GM18873 (cell line): Measurements from ENCODE around the gene ATP5PO.

Experiments
- ATAC-seq: cut with Tn5 transposase; IDR thresholded peaks from one replicate; pipeline ENCODE4 v1.9.1; 2021; ENCODE audit warnings: mild to moderate bottlenecking, moderate library complexity, moderate number of reproducible peaks; ENCODE audit not compliant: unreplicated experiment, low FRiP score

Gene ATP5PO

DNA sequence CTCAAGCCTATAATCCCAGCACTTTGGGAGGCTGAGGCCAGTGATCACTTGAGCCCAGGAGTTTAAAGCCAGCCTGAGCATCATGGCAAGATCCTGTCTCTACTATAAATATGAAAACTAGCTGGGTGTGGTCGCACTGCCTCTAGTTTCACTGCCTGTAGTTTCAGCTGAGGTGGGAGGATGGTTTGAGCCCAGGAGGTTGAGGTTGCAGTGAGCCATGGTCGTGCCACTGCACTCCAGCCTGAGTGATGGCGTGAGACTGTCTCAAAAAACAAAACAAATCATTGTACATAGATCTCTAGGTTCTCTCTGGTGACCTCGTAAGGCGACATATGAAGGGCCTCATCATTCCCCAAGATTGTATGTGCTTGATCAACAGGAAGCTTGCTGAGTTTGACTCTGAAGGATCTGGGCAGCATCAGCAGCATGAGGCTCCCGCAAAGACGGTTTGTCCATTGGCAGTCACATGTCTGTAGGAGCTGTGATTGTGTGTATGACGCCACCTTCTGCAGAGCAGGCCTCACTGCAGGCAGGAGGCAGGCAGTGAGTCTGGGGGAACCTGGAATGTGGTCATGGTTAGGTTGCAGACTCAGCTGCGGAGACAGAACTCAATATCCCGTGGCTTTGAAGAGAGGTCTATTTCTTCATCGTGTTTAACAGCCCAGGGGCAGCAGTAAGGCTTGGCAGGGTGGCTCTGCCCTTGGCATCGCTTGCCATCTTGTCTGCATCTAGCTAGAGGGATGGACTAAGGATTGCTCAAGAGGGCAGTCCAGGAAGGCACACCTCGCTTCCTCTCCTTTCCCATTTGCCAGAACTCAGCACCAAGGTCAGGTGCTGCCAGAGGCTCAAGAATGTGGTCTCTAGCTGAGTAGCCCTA lies 14.0 kb downstream of the ATP5PO start:
- ATAC-seq = no peak

DNA sequence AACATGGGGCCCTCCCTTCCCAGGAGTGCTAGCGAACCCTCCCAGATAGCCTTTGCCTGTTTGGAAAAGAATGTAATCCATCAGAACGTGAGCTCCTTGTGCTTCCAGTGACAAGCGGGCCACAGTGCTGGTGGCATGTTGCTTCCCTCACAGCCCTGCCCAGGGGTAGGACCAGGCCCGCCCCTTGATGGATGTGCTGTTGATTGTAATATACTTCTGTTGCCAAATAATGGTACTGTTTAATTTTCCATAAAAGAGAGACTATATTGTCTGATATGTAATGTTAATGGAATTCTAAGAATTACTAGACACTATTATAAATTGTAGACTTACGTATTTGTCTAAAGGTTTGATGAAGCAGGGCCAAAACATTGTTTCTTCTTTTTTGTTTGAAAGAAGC lies 16.4 kb downstream of the ATP5PO start:
- no peak for ATAC-seq

DNA sequence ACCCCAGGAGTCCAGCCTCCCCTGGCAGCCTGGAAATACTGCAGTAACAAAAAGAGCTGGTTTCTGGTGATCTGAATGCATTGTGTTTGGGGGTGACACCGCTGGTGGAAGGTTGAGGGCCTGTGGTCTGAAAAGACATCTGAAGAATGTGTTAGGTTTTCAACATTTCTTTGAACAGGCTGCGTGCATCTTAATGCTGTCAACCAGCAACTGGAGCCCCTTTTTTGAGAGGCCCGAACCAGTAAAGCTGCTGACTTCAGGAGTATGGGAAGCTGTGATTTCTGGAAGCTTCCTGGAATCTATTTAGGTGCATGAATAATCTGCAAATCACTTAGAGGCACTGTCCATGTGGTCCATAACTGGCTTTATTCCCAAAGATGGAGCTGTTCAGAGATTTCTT lies 17.0 kb downstream of the ATP5PO start:
- no peak for ATAC-seq

DNA sequence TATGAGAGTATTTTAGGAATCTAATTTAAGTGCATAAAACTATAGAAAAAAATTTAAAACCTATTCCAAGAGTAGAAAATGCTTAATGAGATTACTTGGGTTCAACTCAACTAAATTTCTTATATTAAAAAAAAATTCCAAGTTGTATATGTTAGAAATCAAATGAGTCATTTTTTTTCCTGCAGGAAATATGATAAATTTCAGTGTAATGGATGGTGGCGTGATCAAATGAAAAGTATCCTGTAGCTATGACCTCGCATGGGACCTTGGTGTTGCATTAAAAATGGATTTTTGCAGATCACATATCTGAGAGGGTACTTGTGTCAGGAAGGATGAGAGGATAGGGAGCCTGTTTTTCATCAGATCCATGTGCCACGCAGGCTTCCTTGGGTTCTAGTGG lies 17.9 kb downstream of the ATP5PO start:
- ATAC-seq = no peak

DNA sequence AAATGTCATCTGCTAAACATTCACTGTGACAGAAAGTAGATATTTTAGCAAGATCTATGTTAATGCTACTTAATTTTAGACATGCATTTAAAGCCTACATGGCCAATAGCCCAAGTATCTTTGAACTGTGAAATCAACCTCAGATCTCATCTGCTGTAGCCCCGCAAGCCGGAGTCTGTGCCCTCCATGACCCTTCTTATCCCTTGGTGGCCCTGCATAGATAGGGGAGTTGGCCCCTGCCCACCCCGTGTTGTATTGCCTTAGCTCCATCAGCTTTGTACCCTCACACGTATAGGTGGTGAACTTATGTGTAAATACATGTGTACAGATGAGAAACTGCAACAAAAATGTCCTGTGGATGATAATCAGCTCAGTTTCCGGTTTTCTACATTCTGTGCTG lies 18.5 kb downstream of the ATP5PO start:
- ATAC-seq = no peak

DNA sequence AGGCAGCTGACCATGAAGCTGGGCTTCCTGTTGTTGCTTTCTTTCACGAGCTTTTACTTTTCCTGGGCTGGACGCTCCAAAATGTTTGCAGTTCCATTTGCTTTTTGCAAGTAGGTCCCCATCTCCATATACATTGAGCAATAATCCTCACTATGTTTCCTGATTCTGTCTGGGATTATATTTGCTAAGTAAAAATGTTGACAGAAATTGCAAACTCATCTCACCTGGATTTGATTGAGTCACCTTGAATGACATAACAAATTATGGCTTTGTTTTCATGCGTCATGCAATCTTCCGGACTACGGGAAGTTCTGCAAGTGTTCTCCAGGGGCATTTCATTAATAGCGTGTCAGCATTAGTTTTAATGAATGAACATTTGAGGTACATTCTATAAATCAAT lies 18.9 kb downstream of the ATP5PO start:
- no peak for ATAC-seq

DNA sequence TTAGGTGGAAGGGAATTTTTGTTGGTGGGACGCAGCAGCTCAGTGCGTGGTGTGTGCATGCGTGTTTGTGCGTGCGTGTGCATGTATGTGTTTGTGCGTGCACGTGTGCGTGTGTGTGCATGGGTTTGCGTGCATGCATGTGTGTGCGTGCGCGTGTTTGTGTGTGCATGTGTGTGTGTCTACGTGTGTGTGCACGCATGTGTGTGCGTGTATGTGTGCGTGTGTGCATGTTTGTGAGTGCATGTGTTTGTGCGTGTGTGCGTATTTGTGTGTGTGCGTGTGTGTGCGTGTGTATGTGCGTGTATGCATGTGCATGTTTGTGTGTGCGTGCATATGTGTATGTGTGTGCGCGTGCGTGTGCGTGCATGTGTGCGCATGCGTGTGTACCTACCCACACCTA lies 20.2 kb downstream of the ATP5PO start:
- no peak for ATAC-seq

DNA sequence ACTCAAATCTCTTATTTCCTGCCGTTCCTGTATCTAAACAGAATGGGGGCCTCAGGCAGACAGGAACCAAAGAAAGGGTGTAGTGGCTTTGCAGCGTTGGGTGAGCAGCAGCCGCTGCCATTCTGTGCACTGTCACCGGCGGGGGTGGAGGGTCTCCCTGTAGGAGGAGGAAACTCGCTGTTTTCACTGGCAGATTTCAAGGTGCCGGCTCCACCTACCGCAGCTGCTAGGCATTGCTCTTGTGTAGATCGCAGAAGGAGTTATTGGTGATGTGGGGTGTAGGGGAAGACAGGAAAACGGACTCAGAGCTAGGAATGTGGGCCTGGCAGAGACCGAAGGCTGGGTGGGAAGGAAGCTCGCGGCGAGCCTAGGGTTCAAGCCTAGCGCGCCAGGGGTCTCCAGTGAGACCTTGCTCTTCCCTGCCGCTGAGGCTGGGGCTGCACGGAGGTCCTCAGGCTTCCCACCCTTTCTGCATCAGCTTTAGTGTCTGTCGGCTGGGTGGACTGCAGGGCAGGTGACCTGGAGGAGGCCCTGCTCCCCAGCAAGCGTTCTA lies 20.8 kb downstream of the ATP5PO start:
- ATAC-seq = no peak

DNA sequence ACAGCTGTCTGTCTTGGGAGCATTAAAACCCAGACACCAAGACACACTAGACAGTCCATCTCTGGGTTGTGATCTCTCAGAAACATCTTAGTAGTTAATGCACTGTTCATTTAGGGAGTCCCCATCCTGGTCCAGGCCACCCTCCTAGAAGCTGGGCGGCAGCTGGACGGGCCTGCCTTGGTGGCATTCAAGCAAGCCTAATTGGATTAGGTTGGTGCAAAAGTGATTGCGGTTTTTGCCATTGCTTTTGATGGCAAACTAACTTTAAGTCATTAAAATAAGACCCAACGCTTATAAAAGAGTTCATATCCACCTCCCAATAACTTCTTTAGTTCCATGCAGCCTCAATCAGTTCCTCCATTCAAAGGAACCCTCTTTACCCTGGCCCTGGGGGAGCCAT lies 21.7 kb downstream of the ATP5PO start:
- no peak for ATAC-seq

DNA sequence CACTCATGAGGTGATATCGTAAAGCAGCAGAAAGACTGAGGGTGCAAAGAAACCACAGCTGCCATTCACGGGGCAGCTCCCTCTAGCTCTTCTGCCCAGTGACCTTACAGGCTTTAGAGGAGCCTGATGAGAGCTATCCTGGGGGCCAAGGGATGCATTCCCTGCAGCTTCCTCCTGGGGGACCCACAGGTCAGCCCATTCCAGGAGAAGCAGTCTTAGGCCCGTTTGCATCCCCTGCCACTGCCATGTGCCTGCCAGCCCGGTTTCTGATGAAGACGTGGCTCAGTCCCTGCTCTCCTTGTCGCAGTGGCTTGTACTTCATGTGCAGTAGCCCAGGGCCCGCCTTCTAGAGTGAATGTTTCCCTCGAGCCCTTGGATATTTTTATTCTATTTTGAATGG lies 22.8 kb downstream of the ATP5PO start:
- no peak for ATAC-seq

DNA sequence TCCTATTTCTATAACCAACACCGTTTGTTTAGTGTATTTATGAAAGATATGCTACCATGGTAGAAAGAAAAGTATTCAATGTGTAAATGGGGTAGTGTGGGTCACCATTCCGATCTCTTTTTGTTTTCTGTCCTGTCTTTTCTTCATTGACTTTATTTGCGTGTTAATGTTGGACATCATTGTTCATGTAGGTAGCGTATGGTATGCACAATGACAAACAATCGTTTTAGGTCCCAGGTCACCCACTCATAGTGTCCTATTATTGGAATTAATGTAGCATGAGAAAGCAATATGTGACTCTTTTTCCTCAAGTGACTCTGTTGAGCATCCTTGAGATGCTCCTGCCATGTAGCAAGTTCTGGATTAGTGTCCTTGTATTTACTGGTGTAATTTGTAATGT lies 25.4 kb downstream of the ATP5PO start:
- no peak for ATAC-seq

DNA sequence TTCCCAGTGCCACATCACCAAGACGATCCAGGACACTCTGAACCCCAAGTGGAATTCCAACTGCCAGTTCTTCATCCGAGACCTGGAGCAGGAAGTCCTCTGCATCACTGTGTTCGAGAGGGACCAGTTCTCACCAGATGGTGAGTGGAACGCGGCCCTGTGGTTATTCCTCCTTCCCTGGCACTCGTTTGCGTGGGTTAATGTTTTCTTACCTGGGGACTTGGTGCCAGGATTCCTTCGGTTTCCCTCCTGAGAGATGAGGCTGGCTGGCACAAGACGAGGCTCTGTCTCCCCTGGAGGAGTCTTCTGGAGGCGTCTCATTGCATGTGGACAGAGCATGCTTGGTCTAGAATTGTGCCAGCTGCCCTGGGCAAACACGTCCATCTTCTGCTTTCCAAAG lies 29.3 kb downstream of the ATP5PO start:
- ATAC-seq = no peak

DNA sequence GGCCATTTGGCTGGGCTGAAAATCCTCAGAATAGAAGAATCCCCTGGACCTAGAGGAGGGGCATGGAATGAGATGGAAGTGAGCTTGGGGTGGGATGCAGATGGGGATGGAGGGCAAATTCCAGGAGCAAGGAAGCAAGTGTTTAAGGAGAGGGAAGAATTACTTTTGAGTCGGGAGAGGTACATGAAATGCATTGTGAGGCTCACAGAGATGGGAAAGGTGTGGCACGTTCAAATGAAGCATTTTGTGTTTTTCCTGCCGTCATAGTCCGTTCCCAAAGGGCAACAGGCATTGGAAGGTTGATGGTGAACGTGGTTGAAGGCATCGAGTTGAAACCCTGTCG lies 30.5 kb downstream of the ATP5PO start:
- no peak for ATAC-seq

DNA sequence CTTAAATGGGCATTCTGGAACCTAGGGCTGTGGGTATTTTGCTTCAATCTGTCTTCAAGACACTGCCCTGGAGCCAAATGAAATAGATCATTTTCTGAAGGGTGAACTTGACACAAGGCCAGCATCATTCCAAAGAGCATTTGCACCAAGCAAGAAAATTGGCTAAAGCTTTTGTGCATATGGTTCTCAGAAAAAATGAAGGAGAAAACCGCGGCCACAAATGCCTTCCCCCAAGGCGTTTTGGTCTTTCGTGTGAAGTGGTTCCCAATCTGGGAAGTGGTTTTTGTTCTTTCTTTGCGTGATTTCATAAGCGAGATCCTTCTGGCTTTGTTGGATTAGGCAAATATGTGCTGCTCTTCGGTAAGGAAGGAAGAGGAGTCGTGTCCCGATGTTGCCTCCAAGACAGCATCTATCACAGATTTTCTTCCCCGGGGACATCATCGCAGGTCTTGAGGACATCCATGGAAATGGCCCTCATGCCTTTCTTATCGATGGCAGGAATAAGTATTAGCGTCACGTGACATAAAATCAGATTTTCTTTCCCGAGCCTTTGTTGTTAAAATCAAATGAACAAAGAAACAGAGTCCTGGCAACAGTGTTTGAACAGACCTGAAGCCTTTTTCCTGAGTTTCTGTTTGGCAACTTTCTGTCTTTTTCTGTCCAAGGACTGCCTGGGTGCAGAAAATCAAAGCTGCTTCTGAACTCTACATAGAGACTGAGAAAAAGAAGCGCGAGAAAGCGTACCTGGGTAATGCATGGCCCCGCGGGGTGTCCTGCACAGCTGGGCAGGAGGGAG lies 31.0 kb downstream of the ATP5PO start:
- ATAC-seq = no peak

DNA sequence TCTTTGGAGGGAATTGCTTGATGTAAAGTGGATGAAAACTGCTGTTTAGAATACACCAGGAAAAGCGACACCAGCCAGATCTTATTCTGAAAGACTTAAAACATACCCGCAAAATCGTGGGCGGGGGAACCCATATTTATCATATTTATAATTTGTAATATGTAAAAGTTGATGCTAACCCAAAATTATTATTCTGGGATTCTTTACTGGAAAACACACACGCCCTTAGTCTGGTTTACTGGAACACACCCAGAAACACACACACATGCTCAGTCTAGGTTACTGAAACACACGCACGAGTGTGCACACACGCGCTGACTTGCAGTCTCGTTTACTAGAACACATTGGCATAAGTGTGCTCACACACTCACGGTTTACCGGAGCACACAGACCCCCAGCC lies 32.5 kb downstream of the ATP5PO start:
- no peak for ATAC-seq

DNA sequence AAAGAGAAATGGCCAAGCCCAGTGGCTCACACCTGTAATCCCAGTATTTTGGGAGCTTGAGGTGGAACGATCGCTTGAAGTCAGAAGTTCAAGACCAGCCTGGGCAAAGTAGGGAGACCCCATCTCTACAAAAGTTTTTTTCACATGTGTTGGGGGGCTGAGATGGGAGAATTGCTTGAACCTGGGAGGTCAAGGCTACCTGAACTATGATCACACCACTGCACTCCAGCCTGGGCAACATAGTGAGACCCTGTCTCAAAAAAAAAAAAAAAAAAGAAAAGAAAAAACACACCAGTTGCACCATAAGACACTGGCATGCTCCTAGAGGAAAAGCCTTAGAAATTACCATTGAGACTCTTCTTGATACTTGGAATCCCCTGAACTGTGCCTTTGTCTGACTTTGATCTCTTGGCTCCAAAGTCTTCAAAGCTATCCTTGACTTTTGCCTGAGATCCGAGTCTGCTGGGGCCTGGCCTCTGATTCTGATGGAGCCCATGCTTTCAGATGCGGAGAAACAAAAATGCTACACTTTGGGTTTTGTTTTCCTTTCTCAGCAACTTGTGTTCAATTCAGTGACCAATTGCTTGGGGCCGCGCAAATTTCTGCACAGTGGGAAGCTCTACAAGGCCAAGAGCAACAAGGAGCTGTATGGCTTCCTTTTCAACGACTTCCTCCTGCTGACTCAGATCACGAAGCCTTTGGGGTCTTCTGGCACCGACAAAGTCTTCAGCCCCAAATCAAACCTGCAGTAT lies 33.7 kb downstream of the ATP5PO start:
- no peak for ATAC-seq

DNA sequence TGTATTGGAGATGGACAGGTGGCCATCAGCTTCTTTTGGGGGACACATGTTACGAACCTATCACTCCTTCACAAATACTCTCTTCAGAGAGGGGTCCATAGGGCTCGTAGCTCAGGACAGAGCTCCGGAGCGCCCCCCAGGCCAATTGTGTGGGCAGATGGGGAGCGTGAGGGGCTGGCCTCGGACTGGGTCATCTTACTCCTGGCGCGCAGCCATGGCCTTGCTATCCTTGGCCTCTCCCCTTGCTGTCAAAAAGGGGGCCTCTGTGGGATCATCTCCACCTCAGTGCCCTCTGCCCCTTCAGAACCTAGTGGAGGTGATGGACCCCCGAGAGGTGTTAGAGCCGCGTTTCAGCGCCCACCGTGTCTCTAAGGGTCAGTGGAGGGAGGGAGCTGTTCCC lies 35.0 kb downstream of the ATP5PO start:
- no peak for ATAC-seq

DNA sequence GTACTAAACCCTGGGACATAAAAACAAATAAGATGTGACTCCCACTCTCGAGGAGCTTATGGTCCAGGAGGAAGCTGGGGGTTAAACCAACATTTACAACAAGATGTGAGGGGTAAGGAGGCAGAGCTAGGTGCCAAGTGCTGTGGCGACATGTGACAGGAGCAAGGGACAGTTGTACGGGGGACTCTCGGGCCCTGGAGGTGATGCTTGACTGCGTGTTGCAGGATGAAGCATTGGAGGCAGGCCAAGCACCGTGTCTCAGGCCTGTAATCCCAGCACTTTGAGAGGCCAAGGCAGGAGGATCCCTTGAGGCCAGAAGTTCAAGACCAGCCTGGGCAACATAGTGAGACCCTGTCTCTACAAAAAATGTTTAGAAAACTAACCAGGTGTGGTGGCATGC lies 36.8 kb downstream of the ATP5PO start:
- ATAC-seq = no peak

DNA sequence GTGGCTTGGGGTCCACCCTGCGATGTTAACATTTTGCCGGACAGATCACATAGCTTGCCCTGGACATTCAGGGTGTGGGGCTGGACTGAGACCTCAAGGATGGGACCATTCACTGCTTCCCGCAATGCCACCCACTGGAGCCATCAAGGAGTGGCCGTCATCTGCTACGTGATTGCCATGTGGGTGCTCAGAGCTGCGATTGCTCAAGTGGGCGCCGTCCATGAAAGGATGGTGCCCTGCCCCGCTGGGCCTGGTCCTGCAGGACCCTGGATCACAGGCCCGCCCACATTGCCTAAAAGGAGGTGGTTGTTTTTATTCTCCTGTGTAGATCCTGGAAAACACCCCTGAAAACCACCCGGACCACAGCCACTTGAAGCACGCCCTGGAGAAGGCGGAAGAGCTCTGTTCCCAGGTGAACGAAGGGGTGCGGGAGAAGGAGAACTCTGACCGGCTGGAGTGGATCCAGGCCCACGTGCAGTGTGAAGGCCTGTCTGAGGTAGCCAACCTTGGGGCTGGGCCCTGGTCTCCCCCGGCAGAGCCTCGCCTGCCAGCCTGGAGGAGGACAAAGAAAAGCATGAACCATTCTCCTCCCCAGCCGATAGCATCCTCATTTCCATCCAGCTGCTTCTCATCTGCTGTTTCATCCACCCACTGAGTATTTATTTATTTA lies 40.4 kb downstream of the ATP5PO start:
- no peak for ATAC-seq

DNA sequence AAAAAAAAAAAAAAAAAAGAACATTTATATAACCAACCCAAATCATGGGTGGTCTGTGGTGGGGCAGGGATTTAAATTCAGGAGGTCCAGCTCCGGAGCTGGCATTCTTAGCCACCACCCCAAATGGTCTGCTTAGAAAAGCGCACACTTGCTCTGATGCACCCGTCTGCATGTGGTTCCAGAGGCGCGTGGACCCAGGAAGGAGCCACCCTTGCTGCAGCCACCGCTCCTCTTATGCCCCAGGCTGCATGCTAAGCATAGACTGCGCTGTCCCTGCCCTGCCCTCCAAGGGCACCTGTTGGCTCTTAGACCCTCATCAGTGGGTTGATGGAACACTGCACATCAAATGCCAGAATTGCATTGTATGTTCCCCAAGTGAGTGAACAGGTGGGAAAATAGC lies 41.4 kb downstream of the ATP5PO start:
- no peak for ATAC-seq
